ENCODE results near the gene SNTG2.

DNA sequence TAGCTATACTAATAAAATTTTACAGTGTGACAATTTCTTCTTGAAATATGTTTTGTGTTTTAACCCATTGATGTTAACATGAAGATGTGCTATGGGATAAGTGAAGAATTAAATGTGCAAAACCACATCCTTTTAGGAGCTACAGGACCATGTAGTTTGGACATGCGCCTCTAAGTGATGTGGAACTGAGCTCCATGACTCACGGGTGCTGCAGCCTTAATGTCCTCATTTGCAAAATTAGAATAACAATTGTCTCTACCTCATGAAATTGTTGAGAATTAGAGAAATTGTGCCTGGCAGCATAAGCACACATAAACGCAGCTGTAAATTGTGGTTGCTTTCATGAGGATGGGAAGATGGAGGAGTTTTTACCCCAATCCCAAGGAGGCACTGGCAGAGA is 431.0 kb downstream of the SNTG2 start:
- TF ChIP-seq POLR2A (IDR thresholded peaks at IDR 0.05; ENCODE audit: low read length) (no peak), GATA1 (IDR thresholded peaks at IDR 0.05; ENCODE audit: low read depth, low read length) (no peak)

Measured in erythroblast (primary cell).